ENCODE measurements around the gene BCL11B. TPM values are rescaled to one million over a fixed set of nuclear protein-coding genes. Genes with fewer than 3 reads are reported as not detected.
A peak's percentile ranks its signal among the peaks of the same experiment; 100 is the strongest.

The BCL11B gene
- total and polyA plus RNA-seq, 2 donors = 15.1 to 55.5 TPM

GRCh38 chr14:99246536-99247097 lies 25.4 kb downstream of the BCL11B start:
- H3K27me3 ChIP-seq (ENCODE audit: control insufficient read depth in 2 of 2, insufficient read depth in 1 of 2, low read length in 1 of 2) = peaks cover 0 to 15% of the 10 kb centered on the region in 2 donors
- 65% methylated on average over 40 of the region's 40 CpGs for WGBS
- no peaks in the 10 kb centered on the region for H3K9me3 ChIP-seq (ENCODE audit: control insufficient read depth in 2 of 2, insufficient read depth in 1 of 2, low read length in 1 of 2)
- DNase-seq (ENCODE audit: low read depth in 6 of 9, low spot score in 9 of 9) = peak in 1 of 9 donors; percentile 64
- H3K4me3 ChIP-seq (ENCODE audit: low read length in 2 of 2) = peak overlapping the region in 1 of 2 donors; percentile 11
- peaks cover 19 to 97% of the 10 kb centered on the region in 2 donors for H3K4me1 ChIP-seq (ENCODE audit: control insufficient read depth in 2 of 2, insufficient read depth in 2 of 2, low read length in 2 of 2)
- peaks cover 68 to 100% of the 10 kb centered on the region in 2 donors for H3K36me3 ChIP-seq (ENCODE audit: control insufficient read depth in 2 of 2, insufficient read depth in 2 of 2, low read length in 1 of 2)
- H3K27ac ChIP-seq (ENCODE audit: low read depth in 1 of 2, low read length in 1 of 2) = peak overlapping the region; percentile 63 to 66

- Histone ChIP-seq H3K27me3 (ENCODE audit: control insufficient read depth in 2 of 2, insufficient read depth in 1 of 2, low read length in 1 of 2) (peaks cover 0 to 15% of the 10 kb centered on the region in 2 donors), H3K4me1 (ENCODE audit: control insufficient read depth in 2 of 2, insufficient read depth in 2 of 2, low read length in 2 of 2) (peaks cover 19 to 97% of the 10 kb centered on the region in 2 donors), H3K9me3 (ENCODE audit: control insufficient read depth in 2 of 2, insufficient read depth in 1 of 2, low read length in 1 of 2) (no peaks in the 10 kb centered on the region), H3K4me3 (ENCODE audit: low read length in 2 of 2) (peak overlapping the region in 1 of 2 donors; percentile 11), H3K36me3 (ENCODE audit: control insufficient read depth in 2 of 2, insufficient read depth in 2 of 2, low read length in 1 of 2) (peaks cover 68 to 100% of the 10 kb centered on the region in 2 donors), H3K27ac (ENCODE audit: low read depth in 1 of 2, low read length in 1 of 2) (peak overlapping the region; percentile 40 to 66)
- no peak for DNase-seq (ENCODE audit: low read depth in 6 of 9, low spot score in 9 of 9)
- WGBS = 69% methylated on average over 83 of the region's 83 CpGs
These were observed 26.2 kb downstream of the BCL11B start for GRCh38 chr14:99245564-99246511.

GRCh38 chr14:99244941-99245563 lies 26.9 kb downstream of the BCL11B start:
- DNase-seq (ENCODE audit: low read depth in 6 of 9, low spot score in 9 of 9) = no peak
- peaks cover 0 to 15% of the 10 kb centered on the region in 2 donors for H3K27me3 ChIP-seq (ENCODE audit: control insufficient read depth in 2 of 2, insufficient read depth in 1 of 2, low read length in 1 of 2)
- H3K4me3 ChIP-seq (ENCODE audit: low read length in 2 of 2) = no peak overlapping the region
- H3K4me1 ChIP-seq (ENCODE audit: control insufficient read depth in 2 of 2, insufficient read depth in 2 of 2, low read length in 2 of 2) = peaks cover 19 to 94% of the 10 kb centered on the region in 2 donors
- peaks cover 66 to 99% of the 10 kb centered on the region in 2 donors for H3K36me3 ChIP-seq (ENCODE audit: control insufficient read depth in 2 of 2, insufficient read depth in 2 of 2, low read length in 1 of 2)
- H3K27ac ChIP-seq (ENCODE audit: low read depth in 1 of 2, low read length in 1 of 2) = peak overlapping the region; percentile 40 to 58
- H3K9me3 ChIP-seq (ENCODE audit: control insufficient read depth in 2 of 2, insufficient read depth in 1 of 2, low read length in 1 of 2) = no peaks in the 10 kb centered on the region
- WGBS = 75% methylated on average over 15 of the region's 15 CpGs

- Histone ChIP-seq H3K4me3 (ENCODE audit: low read length in 2 of 2) (no peak overlapping the region), H3K27me3 (ENCODE audit: control insufficient read depth in 2 of 2, insufficient read depth in 1 of 2, low read length in 1 of 2) (peaks cover 0 to 15% of the 10 kb centered on the region in 2 donors)
These were observed 27.6 kb downstream of the BCL11B start for GRCh38 chr14:99244367-99244901.

GRCh38 chr14:99242816-99243721 lies 28.9 kb downstream of the BCL11B start:
- Histone ChIP-seq H3K4me1 (ENCODE audit: control insufficient read depth in 2 of 2, insufficient read depth in 2 of 2, low read length in 2 of 2) (peaks cover 19 to 94% of the 10 kb centered on the region in 2 donors), H3K27me3 (ENCODE audit: control insufficient read depth in 2 of 2, insufficient read depth in 1 of 2, low read length in 1 of 2) (peaks cover 0 to 12% of the 10 kb centered on the region in 2 donors)
- no peak for DNase-seq (ENCODE audit: low read depth in 6 of 9, low spot score in 9 of 9)

More at GRCh38 chr14:99244367-99244901, 27.6 kb downstream of the BCL11B start:
- no peak for DNase-seq (ENCODE audit: low read depth in 6 of 9, low spot score in 9 of 9)
- Histone ChIP-seq H3K27ac (ENCODE audit: low read depth in 1 of 2, low read length in 1 of 2) (peak overlapping the region in 1 of 2 donors; percentile 40), H3K36me3 (ENCODE audit: control insufficient read depth in 2 of 2, insufficient read depth in 2 of 2, low read length in 1 of 2) (peaks cover 63 to 98% of the 10 kb centered on the region in 2 donors), H3K4me1 (ENCODE audit: control insufficient read depth in 2 of 2, insufficient read depth in 2 of 2, low read length in 2 of 2) (peaks cover 19 to 94% of the 10 kb centered on the region in 2 donors), H3K9me3 (ENCODE audit: control insufficient read depth in 2 of 2, insufficient read depth in 1 of 2, low read length in 1 of 2) (no peaks in the 10 kb centered on the region)
- WGBS = 72% methylated on average over 16 of the region's 16 CpGs

GRCh38 chr14:99242238-99242637 lies 29.8 kb downstream of the BCL11B start:
- H3K4me3 ChIP-seq (ENCODE audit: low read length in 2 of 2) = peak overlapping the region in 1 of 2 donors; percentile 3
- H3K27me3 ChIP-seq (ENCODE audit: control insufficient read depth in 2 of 2, insufficient read depth in 1 of 2, low read length in 1 of 2) = peaks cover 0 to 8% of the 10 kb centered on the region in 2 donors

More at GRCh38 chr14:99242816-99243721, 28.9 kb downstream of the BCL11B start:
- H3K27ac ChIP-seq (ENCODE audit: low read depth in 1 of 2, low read length in 1 of 2) = peak overlapping the region; percentile 25 to 59
- no peak overlapping the region for H3K4me3 ChIP-seq (ENCODE audit: low read length in 2 of 2)
- H3K9me3 ChIP-seq (ENCODE audit: control insufficient read depth in 2 of 2, insufficient read depth in 1 of 2, low read length in 1 of 2) = no peaks in the 10 kb centered on the region
- peaks cover 61 to 98% of the 10 kb centered on the region in 2 donors for H3K36me3 ChIP-seq (ENCODE audit: control insufficient read depth in 2 of 2, insufficient read depth in 2 of 2, low read length in 1 of 2)
- WGBS = 67% methylated on average over 10 of the region's 10 CpGs

GRCh38 chr14:99241325-99242010 lies 30.5 kb downstream of the BCL11B start:
- DNase-seq (ENCODE audit: low read depth in 6 of 9, low spot score in 9 of 9) = peak in 1 of 9 donors; percentile 49
- Histone ChIP-seq H3K27ac (ENCODE audit: low read depth in 1 of 2, low read length in 1 of 2) (peak overlapping the region; percentile 59 to 84), H3K4me1 (ENCODE audit: control insufficient read depth in 2 of 2, insufficient read depth in 2 of 2, low read length in 2 of 2) (peaks cover 22 to 91% of the 10 kb centered on the region in 2 donors), H3K27me3 (ENCODE audit: control insufficient read depth in 2 of 2, insufficient read depth in 1 of 2, low read length in 1 of 2) (peaks cover 0 to 4% of the 10 kb centered on the region in 2 donors), H3K9me3 (ENCODE audit: control insufficient read depth in 2 of 2, insufficient read depth in 1 of 2, low read length in 1 of 2) (no peaks in the 10 kb centered on the region), H3K4me3 (ENCODE audit: low read length in 2 of 2) (peak overlapping the region in 1 of 2 donors; percentile 3), H3K36me3 (ENCODE audit: control insufficient read depth in 2 of 2, insufficient read depth in 2 of 2, low read length in 1 of 2) (peaks cover 57 to 98% of the 10 kb centered on the region in 2 donors)
- 50% methylated on average over 18 of the region's 18 CpGs for WGBS

More at GRCh38 chr14:99242238-99242637, 29.8 kb downstream of the BCL11B start:
- Histone ChIP-seq H3K27ac (ENCODE audit: low read depth in 1 of 2, low read length in 1 of 2) (peak overlapping the region; percentile 59 to 84), H3K9me3 (ENCODE audit: control insufficient read depth in 2 of 2, insufficient read depth in 1 of 2, low read length in 1 of 2) (no peaks in the 10 kb centered on the region), H3K36me3 (ENCODE audit: control insufficient read depth in 2 of 2, insufficient read depth in 2 of 2, low read length in 1 of 2) (peaks cover 62 to 98% of the 10 kb centered on the region in 2 donors), H3K4me1 (ENCODE audit: control insufficient read depth in 2 of 2, insufficient read depth in 2 of 2, low read length in 2 of 2) (peaks cover 22 to 94% of the 10 kb centered on the region in 2 donors)
- 70% methylated on average over 11 of the region's 11 CpGs for WGBS
- DNase-seq (ENCODE audit: low read depth in 6 of 9, low spot score in 9 of 9) = no peak

All from thymus (tissue), 11 donors.